Activated naive CD4-positive, alpha-beta T cell treated with anti-CD3 and anti-CD28 coated beads, Interleukin-2, amount 50 U/mL, for 72 hours (primary cell): ENCODE measurements around the gene DNAH3. TPM values are rescaled to one million over a fixed set of nuclear protein-coding genes. Genes with fewer than 3 reads are reported as not detected.
"Not testable (repeated sequence)": the region's sequence is repeated elsewhere in the genome, so short reads cannot be mapped to it uniquely, and the experiment has no call there.

Experiments used
- ATAC-seq, 2 donors: fragments of 150-1000 bp; cut with Tn5 transposase; 2 replicates each; pipeline ENCODE4 v1.10.0; 2021; ENCODE audit warnings: mild to moderate bottlenecking in 2 of 2, moderate library complexity in 2 of 2
- DNase-seq, 2 donors: peaks; one replicate each; pipeline ENCODE4 v3.0.0; 2021 to 2022; ENCODE audit warnings: low spot score in 2 of 2
- H3K27ac Mint-ChIP-seq, 2 donors: one replicate each; pipeline ENCODE4 v1.8.0; 2022; ENCODE audit warnings: mild to moderate bottlenecking in 2 of 2, mixed read lengths in 2 of 2
- H3K36me3 Mint-ChIP-seq, 2 donors: one replicate each; pipeline ENCODE4 v1.8.0; 2022; ENCODE audit warnings: mixed read lengths in 2 of 2
- H3K9me3 Mint-ChIP-seq, 2 donors: one replicate each; pipeline ENCODE4 v1.8.0; 2022; ENCODE audit warnings: mixed read lengths in 2 of 2
- total RNA-seq, 2 donors: library from RNA; stranded (reverse); gene quantifications; one replicate each; pipeline ENCODE4 v1.2.3, GENCODE V29; 2022

Gene DNAH3
- total RNA-seq, 2 donors from 2014 or later = not detected

GRCh38 chr16:21101631-21102420 is 48.8 kb downstream of the DNAH3 start:
- Mint-ChIP-seq H3K9me3 (no peaks in the 10 kb centered on the region), H3K36me3 (no peaks in the 10 kb centered on the region), H3K27ac (no peak overlapping the region)
- no peak for ATAC-seq
- peak in 1 of 2 donors; percentile 5 for DNase-seq

DNA sequence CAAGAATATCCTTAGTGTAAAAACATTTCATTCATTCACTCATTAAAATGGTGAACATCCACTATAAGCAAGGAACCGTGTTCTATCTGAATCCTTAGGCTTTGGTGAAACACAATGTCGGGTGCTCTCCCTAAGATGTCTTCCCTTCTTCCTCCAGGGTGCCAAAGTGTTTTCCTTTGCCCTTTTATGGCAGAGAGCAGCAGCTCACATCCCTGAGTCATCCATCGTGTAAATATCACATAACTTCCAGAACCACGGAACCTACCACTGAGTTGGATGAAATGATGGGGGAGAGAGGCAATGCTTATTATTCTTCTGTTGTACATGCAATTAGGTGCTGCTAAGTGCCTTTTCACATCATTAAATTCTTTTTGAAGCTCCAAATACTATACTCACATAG is 50.2 kb downstream of the DNAH3 start:
- no peaks in the 10 kb centered on the region for H3K9me3 Mint-ChIP-seq
- no peak overlapping the region for H3K27ac Mint-ChIP-seq
- DNase-seq (no peak), ATAC-seq (no peak)
- no peaks in the 10 kb centered on the region for H3K36me3 Mint-ChIP-seq

- peaks cover 0 to 7% of the 10 kb centered on the region in 2 donors for H3K36me3 Mint-ChIP-seq
- DNase-seq (no peak), ATAC-seq (no peak)
- no peak overlapping the region for H3K27ac Mint-ChIP-seq
- no peaks in the 10 kb centered on the region for H3K9me3 Mint-ChIP-seq
These were observed 53.5 kb downstream of the DNAH3 start for GRCh38 chr16:21097151-21097550.

DNA sequence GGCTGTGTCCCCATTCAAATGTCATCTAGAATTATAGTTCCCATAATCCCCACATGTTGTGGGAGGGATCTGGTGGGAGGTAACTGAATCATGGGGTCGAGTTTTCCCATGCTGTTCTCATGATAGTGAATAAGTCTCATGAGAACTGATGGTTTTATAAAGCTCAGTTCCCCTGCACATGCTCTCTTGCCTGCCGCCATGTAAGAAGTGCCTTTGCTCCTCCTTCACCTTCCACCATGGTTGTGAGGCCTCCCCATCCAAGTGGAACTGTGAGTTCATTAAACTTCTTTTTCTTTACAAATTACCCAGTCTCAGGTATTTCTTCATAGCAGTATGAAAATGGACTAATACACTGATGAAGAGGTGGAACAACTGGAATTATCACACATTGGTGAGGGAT is 55.9 kb downstream of the DNAH3 start:
- not testable (repeated sequence) for H3K36me3 Mint-ChIP-seq, ATAC-seq, DNase-seq, H3K9me3 Mint-ChIP-seq, H3K27ac Mint-ChIP-seq

DNA sequence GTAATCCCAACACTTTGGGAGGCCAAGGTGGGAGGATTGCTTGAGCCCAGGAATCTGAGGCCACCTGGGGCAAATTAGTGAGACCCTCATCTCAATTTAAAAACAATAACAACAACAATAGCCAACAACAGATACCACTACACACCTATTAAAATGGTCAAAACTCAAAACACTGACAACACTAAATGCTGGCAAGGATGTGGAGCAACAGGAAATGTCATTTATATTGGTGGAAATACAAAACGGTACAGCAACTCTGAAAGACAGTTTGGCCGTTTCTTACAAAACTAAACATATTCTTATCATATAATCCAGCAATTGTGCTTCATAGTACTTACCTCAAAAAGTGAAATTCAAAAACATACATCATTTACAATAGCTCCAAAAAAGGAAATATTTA is 57.7 kb downstream of the DNAH3 start:
- H3K36me3 Mint-ChIP-seq = peaks cover 0 to 7% of the 10 kb centered on the region in 2 donors
- no peak overlapping the region for H3K27ac Mint-ChIP-seq
- ATAC-seq = no peak
- DNase-seq = no peak
- no peaks in the 10 kb centered on the region for H3K9me3 Mint-ChIP-seq

- ATAC-seq (no peak), DNase-seq (no peak)
- H3K9me3 Mint-ChIP-seq = no peaks in the 10 kb centered on the region
- peaks cover 0 to 2% of the 10 kb centered on the region in 2 donors for H3K36me3 Mint-ChIP-seq
- no peak overlapping the region for H3K27ac Mint-ChIP-seq
These were observed 61.8 kb downstream of the DNAH3 start for GRCh38 chr16:21088646-21089538.

- no peaks in the 10 kb centered on the region for H3K36me3 Mint-ChIP-seq
- DNase-seq = no peak
- no peak for ATAC-seq
- no peak overlapping the region for H3K27ac Mint-ChIP-seq
- H3K9me3 Mint-ChIP-seq = no peaks in the 10 kb centered on the region
These were observed 62.5 kb downstream of the DNAH3 start for GRCh38 chr16:21088143-21088542.

GRCh38 chr16:21084631-21085225 is 65.9 kb downstream of the DNAH3 start:
- H3K36me3 Mint-ChIP-seq = no peaks in the 10 kb centered on the region
- DNase-seq (no peak), ATAC-seq (no peak)
- H3K27ac Mint-ChIP-seq = no peak overlapping the region
- H3K9me3 Mint-ChIP-seq = no peaks in the 10 kb centered on the region

DNA sequence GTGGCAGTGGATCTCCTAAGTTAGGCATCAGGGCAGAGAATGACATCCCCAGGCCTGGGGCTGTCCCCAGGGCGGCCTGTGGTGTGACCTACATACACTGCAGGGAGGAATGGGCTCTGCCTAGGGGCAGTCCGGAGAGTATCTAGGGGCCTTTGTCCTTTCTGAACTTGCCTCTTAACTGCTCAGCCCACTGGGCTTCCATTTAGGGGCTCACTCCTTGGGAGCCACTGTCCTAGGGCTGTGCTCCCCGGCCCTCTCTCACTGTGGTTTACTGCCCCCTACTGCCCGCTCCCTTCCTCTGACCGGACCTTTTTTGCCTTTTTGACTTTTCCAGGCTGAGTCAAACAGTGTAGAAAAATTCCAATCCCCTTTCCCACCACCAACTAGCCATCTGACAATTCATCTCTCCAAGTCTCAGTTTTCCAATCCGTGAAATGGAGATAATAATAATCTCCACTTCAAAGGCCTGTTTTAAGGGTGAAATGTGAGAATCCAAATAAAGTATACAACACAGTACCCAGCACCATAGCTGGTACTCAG is 66.8 kb downstream of the DNAH3 start:
- DNase-seq (peak; percentile 54 to 57), ATAC-seq (peak; percentile 79 to 82)
- Mint-ChIP-seq H3K27ac (no peak overlapping the region), H3K36me3 (no peaks in the 10 kb centered on the region), H3K9me3 (no peaks in the 10 kb centered on the region)

DNA sequence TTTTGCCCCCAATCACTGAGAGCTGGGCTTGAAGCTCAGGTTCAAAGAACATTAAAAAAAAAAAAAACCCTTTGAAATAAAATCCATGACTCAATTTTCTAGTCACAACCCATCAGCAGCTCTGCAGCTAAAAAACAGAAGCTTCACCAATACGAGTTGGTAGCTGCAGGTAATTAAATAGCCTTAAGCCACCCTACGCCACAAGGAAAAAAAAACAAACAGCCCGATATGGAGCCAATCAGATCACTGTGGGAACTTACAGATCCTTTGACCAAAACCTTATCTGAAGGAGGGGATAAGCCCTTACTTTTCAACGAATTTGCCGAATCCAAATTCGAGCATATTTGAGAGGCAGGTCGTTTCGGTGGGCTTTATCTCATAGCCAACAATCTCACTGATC is 69.3 kb downstream of the DNAH3 start:
- Mint-ChIP-seq H3K9me3 (no peaks in the 10 kb centered on the region), H3K36me3 (no peaks in the 10 kb centered on the region), H3K27ac (no peak overlapping the region)
- DNase-seq (no peak), ATAC-seq (no peak)

DNA sequence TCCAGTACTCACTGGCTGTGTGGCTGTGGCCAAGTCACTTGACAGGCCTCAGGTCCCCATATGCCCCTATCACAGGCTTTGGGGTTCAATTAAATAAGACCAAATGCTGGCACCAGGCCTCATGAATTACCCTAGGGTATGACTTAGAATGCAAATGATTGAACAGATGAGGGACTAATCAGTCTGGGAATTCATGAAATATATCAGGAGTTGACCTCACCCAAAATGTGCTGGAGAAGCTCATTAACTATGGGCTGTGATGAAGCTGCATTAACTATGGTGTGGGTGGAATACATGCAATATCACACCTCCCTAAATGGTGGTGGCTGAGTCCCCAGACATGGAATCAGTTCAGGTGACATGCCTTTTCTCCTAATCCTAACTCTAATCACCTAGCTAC is 72.1 kb downstream of the DNAH3 start:
- H3K27ac Mint-ChIP-seq = no peak overlapping the region
- H3K36me3 Mint-ChIP-seq = no peaks in the 10 kb centered on the region
- DNase-seq (no peak), ATAC-seq (no peak)
- H3K9me3 Mint-ChIP-seq = no peaks in the 10 kb centered on the region

GRCh38 chr16:21076186-21076883 is 74.3 kb downstream of the DNAH3 start:
- no peak for ATAC-seq

GRCh38 chr16:21075252-21075651 is 75.4 kb downstream of the DNAH3 start:
- DNase-seq (no peak), ATAC-seq (no peak)
- Mint-ChIP-seq H3K27ac (no peak overlapping the region), H3K9me3 (no peaks in the 10 kb centered on the region), H3K36me3 (no peaks in the 10 kb centered on the region)

More at GRCh38 chr16:21076186-21076883, 74.3 kb downstream of the DNAH3 start:
- no peaks in the 10 kb centered on the region for H3K9me3 Mint-ChIP-seq
- H3K27ac Mint-ChIP-seq = no peak overlapping the region
- no peak for DNase-seq
- no peaks in the 10 kb centered on the region for H3K36me3 Mint-ChIP-seq

- Mint-ChIP-seq H3K36me3 (no peaks in the 10 kb centered on the region), H3K27ac (no peak overlapping the region), H3K9me3 (no peaks in the 10 kb centered on the region)
- DNase-seq = no peak
- no peak for ATAC-seq
These were observed 77.7 kb downstream of the DNAH3 start for GRCh38 chr16:21072976-21073375.

- DNase-seq (no peak), ATAC-seq (no peak)
- Mint-ChIP-seq H3K36me3 (no peaks in the 10 kb centered on the region), H3K27ac (no peak overlapping the region), H3K9me3 (no peaks in the 10 kb centered on the region)
These were observed 78.9 kb downstream of the DNAH3 start for GRCh38 chr16:21071741-21072140.

- Mint-ChIP-seq H3K9me3 (no peaks in the 10 kb centered on the region), H3K36me3 (no peaks in the 10 kb centered on the region), H3K27ac (no peak overlapping the region)
- DNase-seq (no peak), ATAC-seq (no peak)
These were observed 80.1 kb downstream of the DNAH3 start for GRCh38 chr16:21070564-21070963.
